ENCODE results near the gene DOC2B.
"Not testable (repeated sequence)": the region's sequence is repeated elsewhere in the genome, so short reads cannot be mapped to it uniquely, and the experiment has no call there.

DOC2B gene

DNA sequence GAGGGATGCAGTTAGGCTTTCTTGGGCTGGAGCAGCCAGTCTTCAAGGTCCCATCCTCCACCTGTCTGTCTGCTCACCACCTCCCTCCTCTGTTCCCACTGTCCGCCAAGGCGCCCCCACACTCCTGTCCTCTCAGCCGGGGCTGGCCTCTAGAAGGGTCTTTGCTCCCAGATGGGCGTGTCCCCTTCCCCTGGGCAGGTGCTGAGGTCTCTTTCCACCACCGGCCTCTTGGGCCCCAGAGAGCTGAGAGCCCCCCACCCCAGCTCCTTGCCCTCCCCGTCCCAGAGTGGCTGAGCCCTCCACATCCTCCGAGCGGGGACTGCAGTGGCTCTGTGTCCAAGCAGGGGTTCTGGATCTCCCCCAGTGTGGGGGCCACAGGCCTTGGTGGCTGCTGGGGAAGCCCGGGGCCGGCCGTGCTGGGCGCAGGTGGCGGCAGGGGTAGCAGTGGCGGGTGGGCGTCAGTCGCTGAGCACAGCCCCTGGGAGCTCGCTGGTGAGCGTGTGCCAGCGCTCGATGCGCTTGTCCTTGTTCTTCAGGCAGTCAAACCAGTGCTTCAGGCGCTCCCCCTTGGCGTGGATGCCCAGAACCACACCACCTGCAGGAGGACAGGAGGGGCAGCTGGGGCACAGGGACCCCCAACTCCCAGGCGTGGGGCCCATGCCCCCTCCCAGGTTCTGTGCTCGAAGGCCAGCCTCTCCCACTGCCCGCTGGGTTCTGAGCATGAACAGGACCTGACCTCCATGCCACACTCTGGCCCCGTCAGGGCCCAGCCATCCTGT, 34.3 kb downstream of the DOC2B start:
- DNase-seq: no peak

DNA sequence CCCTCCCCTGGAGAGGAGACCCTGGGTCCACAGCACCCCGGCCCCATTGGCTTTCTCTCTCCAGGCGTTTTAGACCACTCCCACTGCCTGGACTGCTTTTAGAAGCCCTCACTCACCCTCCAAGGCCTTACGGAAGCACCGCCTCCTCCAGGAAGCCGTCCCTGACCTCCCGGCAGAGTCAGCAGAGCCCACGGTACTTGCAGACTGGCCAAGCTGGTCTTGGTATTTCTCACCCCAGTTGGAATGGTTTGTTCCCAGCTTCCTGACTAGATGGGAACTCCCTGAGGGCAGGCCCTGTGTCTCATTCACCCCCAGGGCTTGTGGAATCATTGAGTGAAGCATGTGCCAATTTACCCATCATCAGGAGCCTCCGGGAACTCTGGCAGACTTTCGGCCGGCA, 34.9 kb downstream of the DOC2B start:
- DNase-seq: no peak

DNA sequence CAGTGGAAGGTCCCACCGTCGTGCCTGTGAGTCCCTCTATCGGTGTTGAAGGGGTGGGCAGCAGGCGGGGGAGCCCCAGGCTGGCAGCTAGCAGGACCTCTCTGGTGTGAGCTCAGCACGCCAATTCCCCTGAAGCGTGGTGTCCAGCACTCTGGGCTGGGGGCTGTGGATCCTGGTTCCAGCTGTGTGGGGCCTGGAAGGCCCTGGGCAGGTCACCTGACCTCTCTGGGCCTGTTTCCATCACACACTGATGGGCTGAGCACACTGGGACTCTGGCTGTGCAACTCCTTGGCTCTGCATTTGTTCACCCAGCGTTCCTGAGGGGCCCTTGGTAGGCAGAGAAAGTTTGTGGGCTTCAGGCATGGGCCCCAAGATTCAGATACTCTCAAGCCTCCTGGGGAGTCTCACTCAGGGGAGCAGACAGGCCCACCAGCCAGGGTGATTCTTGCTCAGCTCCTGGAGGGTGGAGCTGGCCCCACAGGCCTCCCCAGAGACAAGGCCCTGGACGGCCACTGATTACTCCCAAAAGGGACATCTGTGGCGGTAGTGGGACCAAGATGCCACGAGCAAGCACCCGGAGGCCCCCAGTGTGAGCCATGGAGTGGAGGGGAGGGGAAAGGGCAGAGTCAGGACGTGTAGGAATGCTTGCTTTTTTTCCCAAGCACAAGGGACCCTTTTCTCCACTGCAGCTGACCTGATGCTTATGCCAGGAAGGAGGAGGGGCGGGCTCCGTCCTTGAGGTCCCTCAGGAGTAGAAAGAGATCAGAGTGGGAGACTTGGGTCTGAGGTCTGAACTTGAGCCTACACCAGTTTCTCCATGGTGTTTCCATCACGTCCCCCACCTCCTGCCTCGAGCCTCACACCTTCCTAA, 35.5 kb downstream of the DOC2B start:
- DNase-seq: peak in 5 of 56 donors; percentile 0 to 27 (median 4)

- no peak for DNase-seq
Measured at GRCh38 chr17:144936-145670, 36.3 kb downstream of the DOC2B start.

DNA sequence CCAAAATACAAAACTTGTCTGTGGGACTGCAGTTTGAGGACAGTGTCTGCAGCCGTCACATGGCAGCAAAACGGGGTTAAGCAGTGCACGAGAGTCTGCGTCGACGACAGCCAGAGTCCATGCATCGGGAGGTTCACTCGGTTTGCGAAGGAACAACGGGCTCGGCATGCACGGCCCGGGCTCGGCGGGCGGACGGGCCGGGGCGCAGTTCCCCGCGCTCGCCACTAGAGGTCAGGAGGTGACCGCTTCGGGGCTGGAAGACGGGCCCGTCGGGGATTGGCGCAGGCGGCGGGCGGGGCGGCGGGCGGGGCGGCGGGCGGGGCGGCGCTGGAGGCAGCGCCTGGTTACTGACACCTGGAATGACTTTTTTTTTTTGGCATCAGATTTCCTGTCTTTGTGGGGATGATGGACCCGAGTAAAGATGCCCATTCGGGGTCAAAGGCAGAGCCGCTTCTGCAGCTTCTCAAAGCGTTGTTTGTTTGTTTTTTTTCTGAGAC, 37.6 kb downstream of the DOC2B start:
- peak in 48 of 56 donors; percentile 13 to 82 (median 52) for DNase-seq

DNA sequence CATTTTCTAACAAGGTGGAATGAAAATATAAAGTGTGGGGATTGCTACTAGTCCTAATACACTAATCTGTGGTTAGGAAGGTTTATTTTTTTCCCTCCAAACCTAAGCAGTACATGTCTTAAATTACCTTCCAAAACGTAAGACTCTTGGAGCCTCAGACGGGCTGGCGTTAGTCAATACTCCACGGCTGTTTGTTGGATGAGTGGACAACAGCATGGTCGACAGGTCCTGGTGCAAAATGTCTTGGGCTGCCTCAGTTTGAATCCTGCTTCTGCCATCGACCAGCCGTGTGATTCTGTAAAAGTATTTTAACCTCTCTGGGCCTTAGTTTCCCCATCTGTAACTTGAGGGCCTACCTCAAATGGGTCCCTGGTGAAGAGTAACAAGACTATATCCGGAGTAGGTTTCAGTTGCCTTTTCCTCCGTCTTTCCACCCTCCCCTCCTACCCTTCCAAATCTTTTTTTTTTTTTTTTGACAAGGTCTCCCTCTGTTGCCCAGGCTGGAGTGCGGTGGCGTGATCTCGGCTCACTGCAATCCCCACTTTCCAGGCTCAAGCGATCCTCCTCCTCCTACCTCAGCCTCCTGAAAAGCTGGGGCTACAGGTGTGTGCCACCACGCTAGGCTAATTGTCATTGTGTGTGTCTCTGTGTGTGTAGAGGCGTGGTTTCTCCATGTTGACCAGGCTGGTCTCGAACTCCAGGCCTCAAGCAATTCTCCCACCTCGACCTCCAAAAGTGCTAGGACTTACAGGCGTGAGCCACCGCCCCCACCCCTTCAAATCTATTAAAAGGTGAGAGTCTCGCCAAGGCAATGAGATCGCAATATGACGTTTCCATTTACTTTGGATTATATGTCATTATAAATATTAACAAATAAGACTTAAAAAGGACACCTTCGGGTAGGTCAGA, 38.3 kb downstream of the DOC2B start:
- DNase-seq: no peak

- DNase-seq: peak in 2 of 56 donors; percentile 17 to 33
Measured at GRCh38 chr17:142102-142661, 39.3 kb downstream of the DOC2B start.

GRCh38 chr17:139401-140205, 41.8 kb downstream of the DOC2B start:
- not testable (repeated sequence) for DNase-seq

- DNase-seq: not testable (repeated sequence)
Measured at GRCh38 chr17:137166-137807, 44.2 kb downstream of the DOC2B start, which contains the start of gene SCGB1C2. Gene SCGB1C2 (plus strand): TSS chr17:137569. CDS start chr17:137591, 22 bp downstream.

DNA sequence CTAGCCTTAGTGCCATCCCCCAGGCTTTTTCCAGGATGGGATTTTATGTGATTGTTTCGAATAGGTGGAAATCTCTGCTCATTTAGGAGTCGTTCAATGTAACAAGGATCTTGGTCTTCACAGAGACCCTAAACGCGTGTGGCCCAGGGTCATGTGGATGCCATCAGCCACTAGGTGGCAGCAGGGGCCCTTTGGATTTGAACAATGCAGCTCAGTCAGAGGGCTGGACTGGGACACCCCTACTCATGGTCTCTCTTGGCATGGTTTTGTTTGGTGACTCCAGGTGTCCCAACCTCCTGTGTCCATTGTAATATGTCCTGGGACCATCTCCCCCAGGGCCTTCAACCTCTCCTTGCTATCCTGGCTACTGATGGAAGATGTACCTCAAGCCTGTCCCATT, 44.9 kb downstream of the DOC2B start:
- not testable (repeated sequence) for DNase-seq

- not testable (repeated sequence) for DNase-seq
Measured at GRCh38 chr17:135895-136294, 45.6 kb downstream of the DOC2B start.

- not testable (repeated sequence) for DNase-seq
Measured at GRCh38 chr17:135022-135421, 46.4 kb downstream of the DOC2B start.

- not testable (repeated sequence) for DNase-seq
Measured at GRCh38 chr17:134332-134785, 47.1 kb downstream of the DOC2B start.

DNA sequence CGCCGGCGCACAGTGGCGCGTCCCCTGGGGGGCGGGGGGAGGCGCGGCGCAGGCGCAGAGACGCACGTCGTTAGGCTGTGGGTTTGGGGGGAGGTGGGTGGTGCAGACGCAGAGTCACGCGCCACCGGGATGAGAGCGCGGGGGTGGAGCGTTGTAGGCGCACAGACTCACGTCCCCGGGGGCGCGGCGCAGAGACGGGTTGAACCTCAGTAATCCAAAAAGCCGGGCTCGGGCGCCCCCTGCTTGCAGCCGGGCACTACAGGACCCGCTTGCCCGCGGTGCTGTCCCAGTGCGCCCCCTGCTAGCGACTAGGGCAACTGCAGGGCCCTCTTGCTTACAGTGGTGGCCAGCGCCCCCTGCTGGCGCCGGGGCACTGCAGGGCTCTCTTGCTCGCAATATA, 47.5 kb downstream of the DOC2B start:
- DNase-seq: not testable (repeated sequence)

DNA sequence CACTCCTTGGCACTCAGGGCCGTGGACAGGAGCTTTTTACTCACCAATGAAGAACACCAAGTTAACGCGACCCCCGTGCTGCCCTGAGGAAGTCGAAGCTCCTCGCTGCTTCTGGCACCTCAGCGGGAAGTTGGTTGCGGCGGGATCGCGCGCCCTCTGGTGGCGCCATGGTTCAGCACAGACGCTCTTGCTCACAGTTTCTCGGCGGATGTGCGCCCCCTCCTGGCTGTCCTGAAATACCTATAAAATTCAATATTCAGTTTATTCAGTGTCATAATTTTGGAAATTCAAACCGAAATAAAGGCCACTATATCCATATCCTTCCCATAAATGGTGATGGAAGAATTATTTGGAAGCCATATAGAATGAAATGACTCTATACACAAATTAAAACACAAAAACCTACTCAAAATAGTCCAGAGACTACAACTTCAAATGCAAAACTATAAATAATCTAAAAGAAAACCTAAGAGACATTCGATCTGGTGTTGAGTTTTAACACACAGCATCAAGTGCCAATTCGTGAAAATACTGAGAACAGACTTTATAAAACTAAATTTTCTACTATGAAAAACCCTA, 63.0 kb downstream of the DOC2B start:
- DNase-seq: not testable (repeated sequence)

DNA sequence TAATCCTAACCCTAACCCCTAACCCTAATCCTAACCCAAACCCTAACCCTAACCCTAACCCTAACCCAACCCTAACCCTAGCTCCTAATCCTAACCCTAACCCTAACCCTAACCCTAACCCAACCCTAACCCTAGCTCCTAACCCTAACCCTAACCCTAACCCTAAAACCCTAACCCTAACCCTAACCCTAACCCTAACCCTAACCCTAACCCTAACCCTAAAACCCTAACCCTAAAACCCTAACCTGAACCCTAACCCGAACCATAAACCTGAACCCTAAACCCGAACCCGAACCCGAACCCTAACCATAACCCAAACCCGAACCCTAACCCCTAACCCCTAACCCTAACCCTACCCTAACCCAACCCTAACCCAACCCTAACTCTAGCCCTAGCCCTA, 68.3 kb downstream of the DOC2B start:
- not testable (repeated sequence) for DNase-seq
